Vagina (tissue), 2 donors: ENCODE measurements around the gene DHFR. TPM values are rescaled to one million over a fixed set of nuclear protein-coding genes. Genes with fewer than 3 reads are reported as not detected.

Source experiments
- DNase-seq, 2 donors: peaks; one replicate each; pipeline ENCODE4 v3.0.0-alpha.2; 2017; ENCODE audit errors: extremely low spot score in 2 of 2
- H3K27ac ChIP-seq: fragments of 200-600 bp; sonication (generic); one replicate; pipeline ENCODE4 v1.5.1; 2019
- H3K27me3 ChIP-seq: fragments of 200-600 bp; sonication (generic); one replicate; pipeline ENCODE4 v1.5.1; 2019
- H3K36me3 ChIP-seq, 2 donors: fragments of 200-600 bp; sonication (generic); one replicate each; pipeline ENCODE4 v1.5.1; 2017 to 2019
- H3K4me1 ChIP-seq: fragments of 200-600 bp; sonication (generic); one replicate; pipeline ENCODE4 v1.5.1; 2019
- H3K4me3 ChIP-seq, 2 donors: fragments of 200-600 bp; sonication (generic); 1 replicate in 1 of 2; 2 replicates in 1 of 2; pipeline ENCODE4 v1.5.1; 2016 to 2019
- H3K9me3 ChIP-seq: fragments of 200-600 bp; sonication (generic); one replicate; pipeline ENCODE4 v1.5.1; 2019
- POLR2A ChIP-seq, 2 donors: fragments of 450-650 bp; IDR thresholded peaks; one replicate each; pipeline ENCODE4 v1.6.1; 2017; ENCODE audit warnings: antibody characterized with exemption in 2 of 2, mild to moderate bottlenecking in 2 of 2, moderate library complexity in 2 of 2
- POLR2AphosphoS5 ChIP-seq, 2 donors: sonication (generic); formaldehyde crosslinking; IDR thresholded peaks; one replicate each; pipeline ENCODE4 v1.9.0; 2017; ENCODE audit warnings: antibody characterized with exemption in 2 of 2, mild to moderate bottlenecking in 2 of 2, low read depth in 1 of 2; ENCODE audit not compliant: insufficient read depth in 1 of 2
- intact Hi-C: fragments of 100-400 bp; cut with DNase I; formaldehyde crosslinking; loops from one replicate; pipeline ENCODE4 v1.15.1; 2023
- total RNA-seq: library from RNA; depleted of rRNA; stranded (reverse); fragments of >200 nt; gene quantifications from one replicate; pipeline ENCODE4 v1.2.3, GENCODE V29; 2016
- TF ChIP-seq, protein P1 (sequence below), 3 experiments: fragments of 450-650 bp in 2 of 3; fragments of 200-600 bp in 1 of 3; sonication (generic) in 1 of 3; IDR thresholded peaks; one replicate each; pipeline ENCODE4 v1.5.1; 2017 to 2019; ENCODE audit warnings: antibody characterized with exemption in 3 of 3, mild to moderate bottlenecking in 2 of 3, moderate library complexity in 2 of 3

Gene DHFR
- total RNA-seq, 1 donor from 2014 or later = 6.6 TPM

DNA sequence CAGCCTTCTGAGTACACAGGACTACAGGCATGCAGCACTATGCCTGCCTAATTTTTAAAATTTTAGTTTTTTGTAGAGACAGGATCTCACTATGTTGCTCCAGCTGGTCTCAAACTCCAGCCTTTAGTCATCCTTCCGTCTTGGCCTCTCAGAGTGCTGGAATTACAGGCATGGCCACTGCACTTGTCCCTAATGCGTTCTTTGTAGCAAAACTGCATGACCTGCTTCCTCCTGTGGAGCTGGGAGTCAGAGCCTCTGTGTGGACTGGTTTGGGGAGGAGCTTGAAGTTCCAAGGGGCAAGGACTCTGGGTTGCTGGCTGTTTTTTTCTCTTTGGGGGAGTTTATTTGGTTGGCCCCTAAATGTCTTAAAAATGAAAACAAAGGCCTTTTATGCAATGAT lies 62.0 kb downstream of the DHFR start:
- H3K9me3 ChIP-seq = no peaks in the 10 kb centered on the region
- H3K27me3 ChIP-seq = no peaks in the 10 kb centered on the region
- intact Hi-C loops = no loop called here
- H3K4me1 ChIP-seq = no peaks in the 10 kb centered on the region
- TF ChIP-seq POLR2AphosphoS5 (IDR thresholded peaks at IDR 0.05; ENCODE audit: insufficient read depth in 1 of 2, low read depth in 1 of 2) (no peak), POLR2A (IDR thresholded peaks at IDR 0.05) (no peak)
- TF ChIP-seq, protein P1, sequence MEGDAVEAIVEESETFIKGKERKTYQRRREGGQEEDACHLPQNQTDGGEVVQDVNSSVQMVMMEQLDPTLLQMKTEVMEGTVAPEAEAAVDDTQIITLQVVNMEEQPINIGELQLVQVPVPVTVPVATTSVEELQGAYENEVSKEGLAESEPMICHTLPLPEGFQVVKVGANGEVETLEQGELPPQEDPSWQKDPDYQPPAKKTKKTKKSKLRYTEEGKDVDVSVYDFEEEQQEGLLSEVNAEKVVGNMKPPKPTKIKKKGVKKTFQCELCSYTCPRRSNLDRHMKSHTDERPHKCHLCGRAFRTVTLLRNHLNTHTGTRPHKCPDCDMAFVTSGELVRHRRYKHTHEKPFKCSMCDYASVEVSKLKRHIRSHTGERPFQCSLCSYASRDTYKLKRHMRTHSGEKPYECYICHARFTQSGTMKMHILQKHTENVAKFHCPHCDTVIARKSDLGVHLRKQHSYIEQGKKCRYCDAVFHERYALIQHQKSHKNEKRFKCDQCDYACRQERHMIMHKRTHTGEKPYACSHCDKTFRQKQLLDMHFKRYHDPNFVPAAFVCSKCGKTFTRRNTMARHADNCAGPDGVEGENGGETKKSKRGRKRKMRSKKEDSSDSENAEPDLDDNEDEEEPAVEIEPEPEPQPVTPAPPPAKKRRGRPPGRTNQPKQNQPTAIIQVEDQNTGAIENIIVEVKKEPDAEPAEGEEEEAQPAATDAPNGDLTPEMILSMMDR (IDR thresholded peaks at IDR 0.05) = no peak
- no peak overlapping the region for H3K27ac ChIP-seq
- no peak for DNase-seq
- no peak overlapping the region for H3K4me3 ChIP-seq
- no peaks in the 10 kb centered on the region for H3K36me3 ChIP-seq

DNA sequence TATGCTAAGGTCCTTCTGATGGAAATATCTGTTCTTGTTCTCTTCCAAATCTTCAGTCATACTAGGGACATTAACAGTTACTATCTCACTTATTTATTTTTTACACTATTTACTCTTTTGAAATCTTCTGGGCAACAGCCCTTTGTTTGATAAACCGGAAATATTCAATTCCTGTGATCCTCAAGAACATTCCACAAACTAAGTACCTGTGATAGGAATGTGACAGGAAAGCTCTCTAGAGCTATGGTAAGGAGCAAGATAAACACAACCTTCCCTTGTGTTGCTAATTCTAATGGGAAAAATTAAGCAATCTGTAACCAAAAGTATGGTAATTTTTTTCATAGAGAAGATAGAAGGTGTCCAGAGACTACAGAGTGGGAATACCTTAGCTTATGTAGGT lies 62.7 kb downstream of the DHFR start:
- no peak for TF ChIP-seq POLR2A (IDR thresholded peaks at IDR 0.05)
- no peak for TF ChIP-seq POLR2AphosphoS5 (IDR thresholded peaks at IDR 0.05; ENCODE audit: insufficient read depth in 1 of 2, low read depth in 1 of 2)
- TF ChIP-seq, protein P1 (IDR thresholded peaks at IDR 0.05) = no peak

DNA sequence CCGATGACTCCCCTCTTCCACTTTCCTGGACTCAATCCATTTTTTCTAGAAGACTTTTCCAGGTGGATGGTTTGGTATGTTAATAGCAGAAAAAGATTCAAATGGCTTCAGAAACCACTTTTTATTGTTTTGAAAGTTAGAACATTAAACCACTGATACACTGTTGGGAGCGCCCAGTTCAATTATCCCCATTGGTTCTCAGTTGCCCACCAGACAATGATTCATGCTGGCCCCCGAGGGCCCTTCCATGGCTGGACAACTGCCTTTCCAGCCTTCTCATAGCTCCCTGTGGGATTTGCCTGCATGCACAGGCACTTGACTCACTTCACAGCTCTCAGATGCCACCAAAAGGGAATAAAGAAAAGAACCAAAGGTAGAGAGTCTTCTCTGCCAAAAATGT lies 63.4 kb downstream of the DHFR start:
- DNase-seq = no peak
- no peaks in the 10 kb centered on the region for H3K9me3 ChIP-seq

More for the DNA sequence above, 62.7 kb downstream of the DHFR start:
- no peak for DNase-seq
- no peaks in the 10 kb centered on the region for H3K9me3 ChIP-seq
- H3K4me3 ChIP-seq = no peak overlapping the region
- H3K27me3 ChIP-seq = no peaks in the 10 kb centered on the region
- no peak overlapping the region for H3K27ac ChIP-seq
- H3K4me1 ChIP-seq = no peaks in the 10 kb centered on the region
- intact Hi-C loops = no loop called here
- no peaks in the 10 kb centered on the region for H3K36me3 ChIP-seq

DNA sequence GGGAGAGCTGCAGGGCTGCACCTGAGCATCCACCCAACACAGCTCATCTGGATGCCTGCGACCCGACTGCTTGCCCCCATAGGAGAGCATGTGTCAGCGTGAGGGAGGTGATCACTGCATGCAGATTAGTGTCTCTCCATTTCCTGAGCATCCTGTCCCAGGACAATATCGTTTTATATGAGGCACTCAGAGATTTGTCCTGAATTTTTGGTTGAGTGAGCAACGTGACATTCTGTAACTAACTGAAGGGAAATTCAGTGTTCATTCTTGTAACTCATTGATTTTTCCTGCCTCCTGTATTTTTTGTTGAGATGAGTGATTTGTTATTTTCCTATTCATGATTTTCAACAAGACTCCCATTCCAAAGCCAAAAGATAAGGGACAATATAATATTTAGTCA lies 64.0 kb downstream of the DHFR start:
- H3K4me1 ChIP-seq = no peaks in the 10 kb centered on the region
- intact Hi-C loops = no loop called here
- no peak for DNase-seq
- no peak overlapping the region for H3K27ac ChIP-seq
- TF ChIP-seq, protein P1 (IDR thresholded peaks at IDR 0.05) = no peak
- no peak for TF ChIP-seq POLR2AphosphoS5 (IDR thresholded peaks at IDR 0.05; ENCODE audit: insufficient read depth in 1 of 2, low read depth in 1 of 2)
- TF ChIP-seq POLR2A (IDR thresholded peaks at IDR 0.05) = no peak
- H3K9me3 ChIP-seq = no peaks in the 10 kb centered on the region
- no peak overlapping the region for H3K4me3 ChIP-seq
- no peaks in the 10 kb centered on the region for H3K36me3 ChIP-seq
- no peaks in the 10 kb centered on the region for H3K27me3 ChIP-seq

More for the DNA sequence above, 63.4 kb downstream of the DHFR start:
- TF ChIP-seq, protein P1 (IDR thresholded peaks at IDR 0.05) = no peak
- TF ChIP-seq POLR2A (IDR thresholded peaks at IDR 0.05) = no peak
- no peak for TF ChIP-seq POLR2AphosphoS5 (IDR thresholded peaks at IDR 0.05; ENCODE audit: insufficient read depth in 1 of 2, low read depth in 1 of 2)
- intact Hi-C loops = no loop called here
- no peak overlapping the region for H3K27ac ChIP-seq
- no peaks in the 10 kb centered on the region for H3K36me3 ChIP-seq
- no peaks in the 10 kb centered on the region for H3K27me3 ChIP-seq
- no peak overlapping the region for H3K4me3 ChIP-seq
- no peaks in the 10 kb centered on the region for H3K4me1 ChIP-seq

DNA sequence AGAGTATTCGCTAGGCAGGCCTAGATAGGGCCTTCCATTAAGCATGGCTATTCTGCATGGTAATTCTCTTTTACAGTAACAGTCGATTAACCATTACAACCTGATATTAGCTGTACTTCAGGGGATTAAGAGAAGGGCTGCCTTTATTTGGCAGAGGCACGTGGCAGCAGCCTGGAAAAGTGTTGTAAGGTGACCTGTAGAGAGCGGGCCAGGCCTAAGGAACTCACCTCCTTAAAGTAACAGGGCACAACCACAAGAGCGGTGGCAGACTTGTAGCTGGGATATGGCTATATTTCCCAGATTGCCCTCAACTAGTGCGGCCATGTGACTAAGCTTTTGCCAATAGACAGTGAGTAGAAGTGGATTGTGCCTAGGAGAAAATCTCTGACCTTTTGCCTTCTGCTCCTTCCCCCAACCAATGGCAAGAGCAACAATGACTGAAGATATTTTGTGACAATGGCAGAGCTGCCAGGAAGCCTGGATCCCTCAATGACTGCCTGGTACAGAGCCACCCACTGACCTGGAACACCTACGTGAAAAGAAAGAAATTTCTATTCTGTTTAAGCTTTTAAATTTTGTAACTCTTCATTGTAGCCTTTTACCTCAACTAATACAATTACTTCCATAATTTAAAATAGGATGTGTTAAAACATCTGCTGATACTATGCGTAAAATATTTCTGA lies 65.8 kb downstream of the DHFR start:
- H3K4me1 ChIP-seq = no peaks in the 10 kb centered on the region
- no peak overlapping the region for H3K27ac ChIP-seq
- DNase-seq = no peak

More for the DNA sequence above, 65.8 kb downstream of the DHFR start:
- Histone ChIP-seq H3K27me3 (no peaks in the 10 kb centered on the region), H3K36me3 (no peaks in the 10 kb centered on the region), H3K9me3 (no peaks in the 10 kb centered on the region), H3K4me3 (no peak overlapping the region)
- TF ChIP-seq POLR2A (IDR thresholded peaks at IDR 0.05) (no peak), POLR2AphosphoS5 (IDR thresholded peaks at IDR 0.05; ENCODE audit: insufficient read depth in 1 of 2, low read depth in 1 of 2) (no peak)
- TF ChIP-seq, protein P1 (IDR thresholded peaks at IDR 0.05) = no peak
- intact Hi-C loops = no loop called here
